T47D (cell line): Measurements from ENCODE around the gene METRNL.
"Not testable (repeated sequence)": the region's sequence is repeated elsewhere in the genome, so short reads cannot be mapped to it uniquely, and the experiment has no call there.

Experiments
- DNase-seq, 2 experiments: peaks; one replicate each; pipeline versions ENCODE4 v3.0.0 to v3.0.0-alpha.2; 2011 to 2012; ENCODE audit warnings: low read depth in 1 of 2, low spot score in 1 of 2
- JUND ChIP-seq: IDR thresholded peaks from 2 replicates; pipeline ENCODE4 v1.6.1; 2012; ENCODE audit warnings: low read depth
- in situ Hi-C: cut with HindIII; loops from 2 replicates; pipeline ENCODE4 v1.10.0; 2016; ENCODE audit warnings: low sequenced_read_pairs, low pct_unique_long_range_greater_than_20kb

METRNL gene

GRCh38 chr17:83042522-83043158 is 36.8 kb upstream of the METRNL start:
- no peak for TF ChIP-seq JUND
- no peak for DNase-seq
- in situ Hi-C loops, result no loop called here

DNA sequence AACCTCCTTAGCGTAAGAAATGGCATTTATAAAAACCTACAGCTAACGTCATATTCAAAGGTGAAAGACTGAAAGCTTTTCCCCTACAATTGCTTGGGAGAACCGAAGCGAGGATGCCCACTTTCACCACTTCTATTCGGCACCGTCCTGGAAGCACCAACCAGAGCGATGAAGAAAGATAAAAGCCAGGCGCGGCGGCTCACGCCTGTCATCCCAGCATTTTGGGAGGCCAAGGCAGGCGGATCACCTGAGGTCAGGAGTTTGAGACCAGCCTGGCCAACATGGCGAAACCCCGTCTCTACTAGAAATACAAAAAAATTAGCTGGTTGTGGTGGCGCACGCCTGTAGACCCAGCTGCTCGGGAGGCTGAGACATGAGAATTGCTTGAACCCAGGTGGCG is 34.9 kb upstream of the METRNL start:
- DNase-seq, in situ Hi-C loops: not testable (repeated sequence)

DNA sequence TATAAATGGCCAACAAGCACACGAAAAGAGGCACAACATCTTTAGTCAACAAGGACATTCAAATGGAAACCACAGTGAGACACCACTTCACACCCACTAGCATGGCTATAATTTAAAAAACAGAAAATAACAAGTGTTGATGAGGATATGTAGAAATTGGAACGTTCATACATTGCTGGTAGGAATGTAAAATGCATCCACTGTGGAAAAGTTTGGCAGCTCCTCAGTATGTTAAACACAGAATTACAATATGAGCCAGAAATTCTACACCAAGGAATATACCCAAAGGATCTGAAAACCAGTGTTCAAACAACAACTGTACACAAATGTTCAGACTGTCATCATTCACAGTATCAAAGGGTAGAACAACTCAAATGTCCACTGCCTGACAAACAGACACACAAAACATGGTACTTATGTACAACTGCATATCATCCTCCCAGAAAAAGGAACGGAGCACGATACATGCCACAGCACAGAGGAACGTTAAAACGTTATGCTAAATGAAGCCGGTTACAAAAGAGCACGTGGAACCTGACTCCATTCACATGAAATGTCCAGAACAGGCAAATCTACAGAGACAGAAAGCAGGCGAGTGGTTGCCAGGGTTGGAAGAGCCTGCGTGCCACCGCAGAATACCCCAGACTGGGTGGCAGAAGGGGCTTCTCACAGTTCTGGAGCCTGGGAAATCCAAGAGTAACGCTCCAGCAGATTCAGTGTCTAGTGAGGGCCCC is 32.8 kb upstream of the METRNL start:
- in situ Hi-C loops, result no loop called here

DNA sequence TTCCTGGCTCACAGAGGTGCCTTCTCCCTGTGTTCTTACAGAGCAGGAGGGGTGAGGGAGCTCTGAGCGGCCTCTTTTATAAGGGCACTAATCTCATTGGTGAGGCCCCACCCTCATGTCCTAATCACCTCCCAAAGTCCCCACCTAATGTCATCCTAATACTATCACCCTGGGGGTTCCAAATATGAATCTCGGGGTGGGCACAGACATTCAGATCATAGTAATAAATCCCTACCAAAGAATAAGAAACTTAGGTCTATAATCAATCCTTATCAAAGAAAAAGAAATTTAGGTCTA is 32.3 kb upstream of the METRNL start:
- in situ Hi-C loops, result no loop called here
- TF ChIP-seq JUND, result no peak
- DNase-seq, result no peak

More for the DNA sequence above, 32.8 kb upstream of the METRNL start:
- no peak for TF ChIP-seq JUND
- no peak for DNase-seq

DNA sequence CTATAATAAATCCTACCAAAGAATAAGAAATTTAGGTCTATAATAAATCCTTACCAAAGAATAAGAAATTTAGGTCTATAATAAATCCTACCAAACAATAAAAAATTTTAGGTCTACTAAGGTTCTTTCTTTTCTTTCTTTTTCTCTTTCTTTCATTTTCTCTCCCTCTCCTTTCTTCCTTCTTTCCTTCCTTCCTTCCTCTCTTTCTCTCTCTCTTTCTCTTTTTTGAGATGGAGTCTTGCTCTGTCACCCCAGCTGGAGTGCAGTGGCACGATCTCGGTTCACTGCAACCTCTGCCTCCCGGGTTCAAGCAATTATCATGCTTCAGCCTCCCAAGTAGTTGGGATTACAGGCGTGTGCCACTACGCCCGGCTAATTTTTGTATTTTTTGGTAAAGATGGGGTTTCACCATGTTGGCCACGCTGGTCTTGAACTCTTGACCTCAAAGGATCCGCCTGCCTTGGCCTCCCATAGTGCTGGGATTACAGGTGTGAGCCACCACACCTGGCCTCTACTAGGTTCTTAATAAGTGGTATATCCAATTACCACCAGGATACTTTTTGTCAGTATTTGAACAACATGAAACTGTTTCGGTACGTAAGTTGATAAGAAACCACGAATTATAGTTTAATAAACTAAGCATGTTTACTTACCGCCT is 31.5 kb upstream of the METRNL start:
- DNase-seq, in situ Hi-C loops: not testable (repeated sequence)

DNA sequence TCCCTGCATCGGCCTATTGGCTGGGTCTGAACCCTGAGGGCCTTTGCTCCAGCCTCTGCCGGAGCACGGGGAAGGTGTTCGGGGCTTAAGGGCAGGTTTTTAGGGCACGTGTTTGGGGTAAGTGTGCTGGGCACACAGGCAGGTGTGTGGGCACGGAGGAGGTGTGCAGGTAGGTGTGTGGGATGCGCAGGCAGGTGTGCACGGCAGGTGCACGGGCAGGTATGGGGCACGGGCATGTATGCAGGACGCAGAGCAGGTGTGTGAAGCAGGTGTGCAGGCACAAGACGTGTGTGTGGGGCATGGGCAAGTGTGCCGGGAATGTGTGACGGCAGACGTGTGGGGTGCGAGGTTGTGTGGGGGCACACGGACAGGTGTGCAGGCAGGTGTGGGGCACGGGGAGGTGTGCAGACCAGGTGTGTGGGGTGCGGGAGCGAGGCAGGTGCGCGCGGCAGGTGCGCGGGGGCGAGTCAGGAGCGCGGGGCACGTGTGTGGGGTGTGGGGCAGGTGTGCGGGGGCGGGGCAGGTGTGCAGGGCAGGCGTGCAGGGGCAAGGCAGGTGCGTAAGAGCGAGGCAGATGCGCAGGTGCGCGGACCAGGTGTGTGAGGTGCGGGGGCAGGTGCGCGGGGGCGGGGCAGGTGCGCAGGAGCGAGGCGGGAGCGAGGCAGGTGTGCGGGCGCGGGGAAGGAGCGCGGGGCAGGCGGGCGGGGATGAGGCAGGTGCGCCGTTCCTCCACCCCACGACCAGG is 28.6 kb upstream of the METRNL start:
- no peak for TF ChIP-seq JUND
- DNase-seq, result peak; percentile 67 to 80
- in situ Hi-C loops, result no loop called here

- in situ Hi-C loops, result no loop called here
- no peak for TF ChIP-seq JUND
Observed at GRCh38 chr17:83051396-83052240, 27.8 kb upstream of the METRNL start.

GRCh38 chr17:83052241-83052564 is 27.2 kb upstream of the METRNL start:
- TF ChIP-seq JUND, result no peak
- no peak for DNase-seq
- in situ Hi-C loops, result no loop called here

More at GRCh38 chr17:83051396-83052240, 27.8 kb upstream of the METRNL start:
- DNase-seq, result peak; percentile 97 to 99

GRCh38 chr17:83053021-83053681 is 26.3 kb upstream of the METRNL start:
- in situ Hi-C loops, result no loop called here
- DNase-seq, result no peak
- TF ChIP-seq JUND, result no peak

- no peak for DNase-seq
- in situ Hi-C loops, result no loop called here
- TF ChIP-seq JUND, result no peak
Observed at GRCh38 chr17:83053739-83054451, 25.5 kb upstream of the METRNL start.

DNA sequence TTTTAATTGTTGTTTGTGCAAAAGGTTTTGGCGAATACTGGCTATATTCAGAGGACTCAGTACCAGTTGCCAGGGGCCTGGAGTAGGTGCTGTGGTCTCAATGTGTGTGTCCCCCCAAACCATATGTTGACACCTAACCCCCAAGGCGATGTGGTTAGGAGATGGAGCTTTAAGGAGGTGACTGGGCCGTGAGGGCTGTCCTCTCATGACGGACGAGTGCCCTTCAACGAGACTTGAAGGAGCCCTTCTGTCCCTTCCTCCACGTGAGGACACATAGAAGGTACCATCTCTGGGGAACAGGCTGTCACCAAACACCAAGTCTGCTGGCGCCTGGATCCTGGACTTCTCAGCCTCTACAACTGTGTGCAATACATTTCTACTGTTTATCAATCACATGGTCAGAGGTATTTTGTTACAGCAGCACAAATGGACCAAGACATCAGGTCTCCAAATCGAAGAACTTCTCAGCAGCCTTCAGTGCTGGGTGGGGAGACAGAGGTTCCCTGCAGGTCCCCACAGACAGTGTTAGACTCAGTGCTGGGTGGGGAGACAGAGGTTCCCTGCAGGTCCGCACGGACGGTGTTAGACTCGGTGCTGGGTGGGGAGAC is 24.8 kb upstream of the METRNL start:
- no peak for TF ChIP-seq JUND
- in situ Hi-C loops, result no loop called here

DNA sequence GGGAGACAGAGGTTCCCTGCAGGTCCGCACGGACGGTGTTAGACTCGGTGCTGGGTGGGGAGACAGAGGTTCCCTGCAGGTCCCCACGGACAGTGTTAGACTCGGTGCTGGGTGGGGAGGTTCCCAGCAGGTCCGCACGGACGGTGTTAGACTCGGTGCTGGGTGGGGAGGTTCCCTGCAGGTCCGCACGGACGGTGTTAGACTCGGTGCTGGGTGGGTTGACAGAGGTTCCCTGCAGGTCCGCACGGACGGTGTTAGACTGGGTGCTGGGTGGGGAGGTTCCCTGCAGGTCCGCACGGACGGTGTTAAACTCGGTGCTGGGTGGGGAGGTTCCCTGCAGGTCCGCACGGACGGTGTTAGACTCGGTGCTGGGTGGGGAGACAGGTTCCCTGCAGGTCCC is 24.2 kb upstream of the METRNL start:
- in situ Hi-C loops, DNase-seq: not testable (repeated sequence)

More for the DNA sequence above, 24.8 kb upstream of the METRNL start:
- DNase-seq, result no peak
